Kidney epithelial cell (primary cell): ENCODE results near the gene THAP7. TPM values are rescaled to one million over a fixed set of nuclear protein-coding genes. Genes with fewer than 3 reads are reported as not detected.

Source experiments
- DNase-seq: peaks from one replicate; pipeline ENCODE4 v3.0.0-alpha.2; 2010; ENCODE audit warnings: low read depth
- H3K27me3 ChIP-seq: 2 replicates; pipeline ENCODE4 v1.6.0; 2011; ENCODE audit warnings: low read length; ENCODE audit not compliant: control insufficient read depth, insufficient read depth
- H3K36me3 ChIP-seq: 2 replicates; pipeline ENCODE4 v1.5.1; 2011; ENCODE audit warnings: low read length; ENCODE audit not compliant: control insufficient read depth, insufficient read depth
- H3K4me3 ChIP-seq: 2 replicates; pipeline ENCODE4 v1.5.1; 2011; ENCODE audit warnings: low read depth, mild to moderate bottlenecking, control low read depth, low read length
- total RNA-seq: library from RNA; depleted of rRNA; stranded (reverse); fragments of >200 nt; gene quantifications from 2 replicates; pipeline ENCODE4 v1.2.3, GENCODE V29; 2015
- TF ChIP-seq, protein P1 (sequence below): IDR thresholded peaks from 2 replicates; pipeline ENCODE4 v1.5.1; 2011; ENCODE audit warnings: mild to moderate bottlenecking, moderate library complexity, low read length, control low read depth, inconsistent platforms; ENCODE audit not compliant: insufficient read depth, poor library complexity, severe bottlenecking

The THAP7 gene
- total RNA-seq, 1 donor from 2014 or later, result 37.9 TPM

GRCh38 chr22:20957102-20957682 is 44.7 kb downstream of the THAP7 start:
- TF ChIP-seq, protein P1, sequence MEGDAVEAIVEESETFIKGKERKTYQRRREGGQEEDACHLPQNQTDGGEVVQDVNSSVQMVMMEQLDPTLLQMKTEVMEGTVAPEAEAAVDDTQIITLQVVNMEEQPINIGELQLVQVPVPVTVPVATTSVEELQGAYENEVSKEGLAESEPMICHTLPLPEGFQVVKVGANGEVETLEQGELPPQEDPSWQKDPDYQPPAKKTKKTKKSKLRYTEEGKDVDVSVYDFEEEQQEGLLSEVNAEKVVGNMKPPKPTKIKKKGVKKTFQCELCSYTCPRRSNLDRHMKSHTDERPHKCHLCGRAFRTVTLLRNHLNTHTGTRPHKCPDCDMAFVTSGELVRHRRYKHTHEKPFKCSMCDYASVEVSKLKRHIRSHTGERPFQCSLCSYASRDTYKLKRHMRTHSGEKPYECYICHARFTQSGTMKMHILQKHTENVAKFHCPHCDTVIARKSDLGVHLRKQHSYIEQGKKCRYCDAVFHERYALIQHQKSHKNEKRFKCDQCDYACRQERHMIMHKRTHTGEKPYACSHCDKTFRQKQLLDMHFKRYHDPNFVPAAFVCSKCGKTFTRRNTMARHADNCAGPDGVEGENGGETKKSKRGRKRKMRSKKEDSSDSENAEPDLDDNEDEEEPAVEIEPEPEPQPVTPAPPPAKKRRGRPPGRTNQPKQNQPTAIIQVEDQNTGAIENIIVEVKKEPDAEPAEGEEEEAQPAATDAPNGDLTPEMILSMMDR, result no peak
- no peak for DNase-seq
- H3K36me3 ChIP-seq, result no peaks in the 10 kb centered on the region
- peak overlapping the region; percentile 63 for H3K4me3 ChIP-seq
- H3K27me3 ChIP-seq, result no peaks in the 10 kb centered on the region

DNA sequence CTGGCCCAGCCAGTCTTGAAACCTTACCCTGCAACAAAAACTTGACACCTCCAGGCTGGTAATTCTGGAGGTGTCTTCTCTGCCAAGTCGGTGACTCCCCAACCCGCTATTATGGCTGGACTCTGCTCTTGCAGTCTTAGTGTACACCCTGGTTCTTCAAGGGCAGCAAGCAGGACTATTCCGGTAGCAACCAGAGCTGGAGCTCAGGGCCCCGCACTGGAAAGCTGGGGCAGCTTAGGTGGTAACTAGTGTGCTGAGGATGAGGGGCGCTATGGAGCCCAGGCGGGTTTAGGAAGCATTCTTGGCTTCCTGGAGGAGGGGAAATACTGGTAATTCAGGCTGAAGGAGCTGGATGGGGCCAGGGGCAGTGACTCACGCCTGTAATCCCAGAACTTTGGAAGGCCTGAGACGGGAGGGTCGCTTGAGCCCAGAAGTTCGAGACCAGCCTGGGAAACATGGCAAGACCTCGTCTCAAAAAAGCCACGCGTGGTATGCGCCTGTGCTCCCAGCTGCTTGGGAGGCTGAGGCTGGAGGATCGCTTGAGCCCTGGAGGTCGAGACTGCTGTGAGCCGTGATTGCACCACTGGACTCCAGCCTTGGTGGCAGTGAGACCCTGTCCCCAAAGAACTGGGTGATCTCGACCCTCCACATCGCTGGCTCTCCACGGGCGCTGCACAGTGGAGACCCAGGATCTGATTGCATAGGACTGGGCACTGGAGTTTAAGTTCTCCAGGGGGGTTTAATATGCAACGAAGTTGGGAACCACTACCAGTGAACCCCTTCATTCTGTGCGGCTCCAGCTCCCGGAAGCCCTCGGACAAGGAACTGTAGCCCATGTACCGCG is 45.4 kb downstream of the THAP7 start:
- TF ChIP-seq, protein P1, result no peak
- Histone ChIP-seq H3K4me3 (peak overlapping the region; percentile 63), H3K27me3 (no peaks in the 10 kb centered on the region), H3K36me3 (no peaks in the 10 kb centered on the region)
- DNase-seq, result no peak

GRCh38 chr22:20955548-20955947 is 46.4 kb downstream of the THAP7 start:
- TF ChIP-seq, protein P1, result no peak
- Histone ChIP-seq H3K36me3 (no peaks in the 10 kb centered on the region), H3K27me3 (no peaks in the 10 kb centered on the region), H3K4me3 (no peak overlapping the region)
- no peak for DNase-seq

- TF ChIP-seq, protein P1, result no peak
- Histone ChIP-seq H3K4me3 (no peak overlapping the region), H3K27me3 (no peaks in the 10 kb centered on the region), H3K36me3 (peaks cover 1% of the 10 kb centered on the region)
- DNase-seq, result no peak
Measured at GRCh38 chr22:20953668-20954500, 48.0 kb downstream of the THAP7 start.

DNA sequence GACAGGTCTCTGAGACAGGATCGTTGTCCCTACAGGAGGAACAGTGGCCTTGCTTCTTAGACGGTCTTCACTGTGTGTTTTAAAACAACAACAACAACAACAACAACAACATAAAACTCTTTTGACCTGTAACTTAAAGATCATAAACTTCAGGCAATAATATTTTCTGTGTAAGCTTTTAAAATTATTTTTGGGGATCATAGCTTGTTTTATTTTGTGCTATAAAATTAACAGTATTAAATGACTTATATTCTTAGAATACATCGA is 48.6 kb downstream of the THAP7 start:
- TF ChIP-seq, protein P1, result no peak
- H3K36me3 ChIP-seq, result peaks cover 1% of the 10 kb centered on the region
- no peaks in the 10 kb centered on the region for H3K27me3 ChIP-seq
- DNase-seq, result no peak
- H3K4me3 ChIP-seq, result no peak overlapping the region
